LHCN-M2 (cell line): ENCODE results near the gene NAV1. TPM values are rescaled to one million over a fixed set of nuclear protein-coding genes. Genes with fewer than 3 reads are reported as not detected.

ENCODE experiments used
- DNase-seq: peaks from one replicate; pipeline ENCODE4 v3.0.0-alpha.2; 2012; ENCODE audit warnings: low read depth
- total RNA-seq: library from RNA; depleted of rRNA; stranded (reverse); fragments of >200 nt; gene quantifications from 2 replicates; pipeline ENCODE4 v1.2.3, GENCODE V29; 2014

Gene NAV1
- total RNA-seq, 1 experiment from 2014 or later: 34.7 TPM

DNA sequence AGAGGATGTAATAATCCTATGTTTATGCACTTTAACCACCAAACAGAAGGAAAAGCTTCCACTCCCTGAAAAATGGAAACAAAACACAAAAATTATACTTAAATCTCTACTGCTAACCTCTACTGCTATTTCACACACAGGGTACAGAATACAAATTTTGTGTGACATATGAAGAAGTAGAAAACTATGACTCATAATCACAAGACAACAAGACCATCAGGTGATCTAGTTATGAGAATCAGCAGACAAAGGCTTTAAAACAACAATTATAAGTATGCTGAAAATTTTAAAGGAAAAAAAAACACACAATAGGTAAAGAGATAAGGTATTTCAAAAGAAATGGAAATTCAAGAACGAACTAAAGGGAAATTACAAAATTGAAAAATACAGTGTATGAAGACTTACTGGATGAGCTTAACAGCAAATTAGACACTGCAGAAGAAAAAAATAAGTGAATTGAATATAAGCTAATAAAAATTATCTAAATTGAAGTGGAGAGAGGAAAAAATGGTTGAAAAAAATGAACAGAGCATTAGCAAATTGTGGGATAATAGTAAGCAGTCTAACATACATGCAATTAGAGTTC lies 13.6 kb upstream of the NAV1 start:
- DNase-seq: no peak

DNA sequence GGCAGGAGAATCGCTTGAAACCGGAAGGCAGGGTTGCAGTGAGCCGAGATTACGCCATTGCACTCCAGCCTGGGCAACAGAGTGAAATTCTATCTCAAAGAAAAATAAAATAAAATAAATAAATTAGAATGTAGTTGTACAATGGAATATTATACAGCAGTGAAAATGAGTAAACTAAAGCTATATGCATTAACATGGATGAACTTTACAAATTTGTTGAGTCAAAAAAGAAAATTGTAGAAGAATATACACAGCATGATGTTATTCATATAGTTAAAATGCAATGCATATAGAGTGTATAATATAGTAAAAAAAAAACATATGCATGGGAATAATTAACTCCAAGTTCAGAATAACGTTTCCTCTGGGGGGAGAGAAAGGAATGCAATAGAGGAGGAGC lies 11.0 kb upstream of the NAV1 start:
- DNase-seq: no peak

DNA sequence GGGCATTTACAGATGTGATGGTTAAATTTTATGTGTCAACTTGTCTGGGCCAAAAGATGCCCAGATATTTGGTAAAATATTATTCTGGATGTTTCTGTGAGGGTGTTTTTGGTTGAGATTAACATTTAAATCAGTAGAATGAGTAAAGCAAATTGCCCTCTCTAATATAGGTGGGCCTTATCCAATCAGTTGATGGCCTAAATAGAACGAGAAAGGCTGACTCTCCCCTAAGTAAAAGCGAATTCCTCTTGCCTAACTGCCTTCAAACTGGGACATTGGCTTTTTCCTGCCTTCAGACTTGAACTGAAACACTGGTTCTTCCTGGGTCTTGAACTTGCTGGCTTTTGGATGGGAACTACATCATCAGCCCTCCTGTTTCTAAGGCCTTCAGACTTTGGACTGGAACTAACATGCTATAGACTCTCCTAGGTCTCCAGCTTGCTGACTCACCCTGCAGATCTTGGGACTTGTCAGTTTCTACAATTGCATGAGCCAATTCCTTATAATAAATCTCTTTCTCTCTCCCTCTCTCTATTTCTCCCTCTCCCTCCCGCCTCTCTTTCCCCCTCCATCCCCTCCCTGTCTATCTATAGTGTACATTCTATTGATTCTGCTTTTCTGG lies 10.2 kb upstream of the NAV1 start:
- no peak for DNase-seq

DNA sequence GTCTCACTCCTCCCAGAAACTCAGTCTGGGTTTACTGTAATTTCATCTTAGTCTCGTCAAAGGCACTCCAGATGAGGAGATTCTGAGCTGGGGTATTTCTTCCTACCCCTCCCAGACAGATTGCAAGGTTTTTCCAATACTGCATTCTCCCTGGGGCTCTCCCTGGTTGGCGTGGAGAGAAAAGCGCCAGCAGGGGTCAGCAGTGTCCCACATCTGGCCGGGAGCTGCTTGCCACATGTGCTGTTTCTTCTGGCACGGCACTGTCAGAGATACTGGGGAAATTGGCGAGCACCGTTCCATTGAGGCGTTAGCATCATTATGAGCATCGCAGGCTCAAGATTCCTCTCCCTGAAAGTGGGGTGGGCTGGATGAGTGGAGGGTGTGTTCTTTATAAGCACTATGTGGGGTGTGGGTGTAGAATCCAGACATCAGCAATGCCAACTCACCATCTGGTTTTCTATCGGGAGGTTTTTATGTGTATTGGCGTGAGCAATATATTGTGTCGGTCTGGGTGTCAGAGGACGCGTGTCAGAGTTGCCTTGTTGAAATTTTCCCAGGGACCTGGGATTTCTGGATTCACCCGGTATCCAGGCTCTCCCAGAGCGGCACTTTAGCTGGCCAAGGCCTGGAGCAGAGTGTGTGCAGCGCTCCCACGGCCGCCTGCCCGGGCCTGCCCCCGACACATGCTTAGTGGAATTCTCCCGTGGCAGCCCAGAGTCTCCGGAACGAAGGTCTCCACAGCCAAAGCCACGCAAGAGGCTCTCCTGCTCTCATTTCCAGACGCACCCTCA lies 8.0 kb upstream of the NAV1 start:
- peak; percentile 83 for DNase-seq

DNA sequence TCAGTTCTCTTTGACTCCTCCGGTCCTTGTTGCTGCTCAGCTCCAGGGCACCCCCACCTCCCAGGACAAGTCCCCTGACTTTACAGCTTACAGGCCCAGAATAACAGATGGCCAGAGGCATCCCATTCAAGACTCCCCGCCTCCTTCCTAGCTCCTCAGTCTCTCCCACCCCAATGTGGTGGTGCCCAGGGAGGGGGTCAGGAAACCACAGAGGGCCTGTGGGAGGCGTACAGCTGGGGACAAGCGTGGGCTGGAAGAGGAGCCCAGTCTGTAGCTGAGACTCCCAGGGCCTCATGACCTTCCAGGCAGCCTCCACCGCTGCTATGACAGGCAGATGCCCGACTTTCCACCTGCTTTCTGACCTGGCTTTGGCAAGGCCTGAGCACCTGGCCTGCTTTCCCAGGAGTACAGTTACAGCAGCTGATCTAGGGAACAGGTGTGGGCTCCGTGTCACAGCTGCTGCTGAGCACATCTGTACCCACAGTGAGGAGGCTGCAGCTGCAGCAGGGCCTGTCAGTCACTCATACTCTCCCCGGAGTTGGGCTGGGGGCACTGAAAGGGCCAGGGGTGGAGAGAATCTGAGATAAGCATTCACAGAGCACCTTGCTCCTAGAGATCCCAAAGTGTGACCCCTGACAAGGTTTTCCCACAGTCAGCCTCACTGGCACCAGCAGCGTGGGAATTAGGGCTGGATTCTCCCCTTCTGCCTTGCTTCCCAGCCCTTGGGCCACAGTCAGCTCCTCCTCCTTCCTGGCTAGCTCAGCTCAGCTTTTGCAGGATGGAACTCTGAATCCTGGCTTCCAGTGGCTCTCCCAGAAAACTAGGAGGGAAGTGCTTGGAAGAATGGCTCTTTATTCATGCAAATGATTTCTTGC lies 7.1 kb upstream of the NAV1 start:
- DNase-seq: peak; percentile 97

DNA sequence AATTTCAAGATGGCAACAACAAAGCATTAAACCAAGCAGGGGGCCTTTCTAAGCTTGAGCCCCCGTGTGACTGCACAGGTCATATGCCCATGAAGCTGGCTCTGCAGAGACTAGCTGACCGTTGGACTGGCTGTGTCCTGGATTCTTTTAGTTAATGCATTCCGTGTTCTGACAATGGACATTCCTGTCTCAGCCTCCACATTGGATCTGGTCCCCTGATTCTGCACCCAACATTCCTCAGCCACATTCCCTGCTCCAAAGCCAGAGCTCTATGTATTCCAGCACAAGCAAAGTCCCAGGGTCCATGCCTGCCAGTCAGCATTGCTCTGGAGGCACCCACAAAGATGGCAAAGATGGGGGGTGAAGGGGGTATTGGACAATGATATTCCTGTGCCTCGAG lies 5.1 kb upstream of the NAV1 start:
- no peak for DNase-seq

DNA sequence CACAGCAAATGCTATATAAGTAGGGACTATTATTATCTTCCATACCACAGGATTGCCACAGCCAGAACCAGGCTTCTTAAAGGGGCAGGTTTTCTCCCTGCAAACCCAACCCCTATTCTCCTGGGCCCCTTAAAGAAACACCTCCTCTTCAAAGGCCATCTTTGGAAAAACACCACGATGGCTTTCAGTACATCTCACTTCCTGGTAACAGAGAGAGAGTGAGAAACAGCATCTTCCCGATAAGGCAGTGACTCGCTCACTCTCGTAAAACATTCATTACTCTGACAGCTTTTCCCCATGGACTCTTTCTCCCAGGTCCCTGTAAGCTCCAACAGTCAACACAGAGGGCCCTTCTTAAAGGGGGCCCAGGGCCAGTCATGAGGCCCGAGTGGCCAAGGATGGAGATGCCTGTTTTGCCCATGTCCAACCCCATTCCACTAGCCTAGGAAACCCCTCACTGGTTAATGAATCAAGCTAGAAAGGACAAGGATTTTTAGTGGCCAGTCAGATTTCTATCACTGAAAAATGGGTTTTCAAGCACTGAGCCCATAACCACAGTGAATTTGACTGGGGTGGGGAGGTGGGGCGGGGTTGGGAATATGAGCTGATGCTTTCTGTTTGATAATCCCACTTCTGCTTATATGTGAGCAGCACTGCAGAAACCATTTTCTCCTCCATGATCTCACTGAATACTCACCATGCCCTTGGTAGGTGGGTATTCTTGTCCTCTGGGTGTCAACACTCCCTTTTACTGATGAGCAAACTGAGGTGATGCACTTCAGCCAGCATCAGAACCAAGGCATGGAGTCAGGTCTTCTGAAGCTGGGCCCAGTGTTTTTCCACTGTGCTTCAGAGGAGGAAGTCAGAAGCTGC lies 3.6 kb upstream of the NAV1 start:
- DNase-seq: peak; percentile 68

DNA sequence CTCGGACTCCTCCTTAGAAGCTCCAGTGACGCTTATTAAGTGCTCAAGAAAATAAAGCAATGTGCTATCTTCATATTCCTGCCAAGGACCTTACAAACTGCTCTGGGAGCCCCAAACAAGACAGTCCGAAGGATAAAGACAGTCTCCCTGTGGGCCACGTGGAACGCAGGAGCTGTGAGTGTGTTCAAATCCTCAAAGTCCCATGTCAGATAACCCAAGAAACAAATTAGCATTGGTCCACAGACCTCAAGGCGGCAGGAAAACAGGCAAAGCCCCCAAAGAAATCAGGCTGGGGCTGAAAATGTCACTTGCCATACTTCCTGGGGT lies 3.0 kb upstream of the NAV1 start:
- DNase-seq: no peak

DNA sequence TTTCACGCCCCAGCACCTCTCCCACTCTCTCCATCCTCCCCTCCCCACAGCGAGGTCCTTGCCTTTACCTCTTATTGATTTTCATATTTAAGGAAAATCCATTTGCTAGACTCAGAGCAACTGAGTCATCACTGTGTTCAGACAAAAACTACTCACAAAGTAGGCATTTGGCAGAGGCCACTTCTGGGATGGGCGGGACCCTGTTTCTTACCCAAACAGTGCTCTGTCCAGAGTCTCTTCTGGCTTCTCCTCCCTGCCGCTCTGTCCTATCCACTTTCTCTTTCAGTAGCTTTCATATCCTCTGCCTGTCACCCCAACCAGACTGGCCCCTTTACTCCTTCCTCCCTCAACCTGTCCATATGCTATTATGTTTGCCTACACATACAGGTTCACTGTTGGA lies 2.4 kb upstream of the NAV1 start:
- DNase-seq: peak; percentile 82

DNA sequence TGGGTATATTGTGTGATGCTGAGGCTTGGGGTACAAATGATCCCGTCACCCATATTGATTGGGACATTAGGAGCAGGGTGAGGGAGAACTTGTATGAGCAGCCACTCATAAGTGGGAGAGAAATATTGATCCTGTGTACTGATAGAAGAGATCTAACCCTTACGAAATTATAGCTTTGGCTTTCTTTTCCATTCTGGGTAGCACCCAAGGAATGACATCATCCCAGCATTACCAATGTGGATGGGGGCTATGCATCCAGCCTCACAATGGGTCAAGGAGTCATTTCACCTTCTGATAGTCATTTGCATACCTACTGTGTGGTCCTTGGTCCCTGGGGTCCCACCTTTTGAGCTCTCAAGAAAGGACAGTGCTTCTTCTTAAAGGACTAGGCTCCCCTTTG lies 1.9 kb upstream of the NAV1 start:
- DNase-seq: no peak

DNA sequence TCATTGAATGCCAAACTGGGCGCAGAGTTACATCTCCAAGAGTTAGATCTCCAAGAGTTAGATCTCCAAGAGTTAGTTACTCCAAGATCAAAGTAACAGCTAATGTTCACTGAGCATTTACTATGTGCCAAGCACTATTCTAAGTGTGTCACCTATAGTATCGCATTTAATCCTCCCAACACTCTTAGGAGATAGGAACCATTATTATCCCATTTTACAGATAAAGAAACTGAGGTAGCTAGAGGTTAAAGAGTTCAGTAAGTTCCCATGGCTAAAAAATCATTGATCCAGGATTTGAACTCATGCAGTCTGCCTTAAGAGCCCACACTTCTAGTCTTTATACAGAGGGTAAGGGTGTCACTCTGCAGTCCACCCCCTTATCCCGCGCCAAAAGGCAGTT lies 1.5 kb upstream of the NAV1 start:
- no peak for DNase-seq

DNA sequence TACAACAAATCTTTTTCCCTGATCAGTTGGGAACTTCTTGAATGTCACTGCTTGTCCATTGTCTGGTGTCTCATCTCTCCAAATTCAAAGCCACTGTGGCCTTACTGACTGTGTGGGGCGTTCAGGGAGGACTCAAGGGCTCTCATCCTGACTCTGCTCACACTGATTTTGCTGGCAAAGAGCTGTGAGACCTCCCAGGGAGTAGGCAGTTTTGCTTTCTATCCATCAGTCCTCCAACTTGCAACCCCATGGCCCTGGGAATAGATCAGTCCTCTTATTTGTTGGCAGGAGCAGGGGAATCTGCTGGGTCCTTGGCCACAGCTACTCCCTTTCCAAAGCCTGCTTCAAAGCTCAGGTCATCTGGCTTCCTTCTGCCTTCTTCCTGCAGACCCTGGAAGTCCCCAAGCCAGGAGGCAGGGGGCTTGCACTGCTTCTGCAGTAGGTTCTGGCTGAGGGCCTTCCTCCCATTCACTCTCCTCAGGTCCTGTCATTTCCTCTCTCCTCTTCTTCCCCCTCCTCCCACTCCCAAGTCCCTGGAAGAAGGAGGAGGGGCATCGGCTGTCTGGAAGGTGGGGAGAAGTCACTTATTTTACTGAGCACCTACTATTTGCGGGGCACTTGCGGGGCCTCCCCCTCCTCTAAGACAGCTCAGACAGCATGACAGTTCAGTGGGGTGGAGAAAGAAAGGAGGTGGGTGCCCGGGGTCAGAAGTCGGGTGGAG lies 876 bp upstream of the NAV1 start:
- no peak for DNase-seq

DNA sequence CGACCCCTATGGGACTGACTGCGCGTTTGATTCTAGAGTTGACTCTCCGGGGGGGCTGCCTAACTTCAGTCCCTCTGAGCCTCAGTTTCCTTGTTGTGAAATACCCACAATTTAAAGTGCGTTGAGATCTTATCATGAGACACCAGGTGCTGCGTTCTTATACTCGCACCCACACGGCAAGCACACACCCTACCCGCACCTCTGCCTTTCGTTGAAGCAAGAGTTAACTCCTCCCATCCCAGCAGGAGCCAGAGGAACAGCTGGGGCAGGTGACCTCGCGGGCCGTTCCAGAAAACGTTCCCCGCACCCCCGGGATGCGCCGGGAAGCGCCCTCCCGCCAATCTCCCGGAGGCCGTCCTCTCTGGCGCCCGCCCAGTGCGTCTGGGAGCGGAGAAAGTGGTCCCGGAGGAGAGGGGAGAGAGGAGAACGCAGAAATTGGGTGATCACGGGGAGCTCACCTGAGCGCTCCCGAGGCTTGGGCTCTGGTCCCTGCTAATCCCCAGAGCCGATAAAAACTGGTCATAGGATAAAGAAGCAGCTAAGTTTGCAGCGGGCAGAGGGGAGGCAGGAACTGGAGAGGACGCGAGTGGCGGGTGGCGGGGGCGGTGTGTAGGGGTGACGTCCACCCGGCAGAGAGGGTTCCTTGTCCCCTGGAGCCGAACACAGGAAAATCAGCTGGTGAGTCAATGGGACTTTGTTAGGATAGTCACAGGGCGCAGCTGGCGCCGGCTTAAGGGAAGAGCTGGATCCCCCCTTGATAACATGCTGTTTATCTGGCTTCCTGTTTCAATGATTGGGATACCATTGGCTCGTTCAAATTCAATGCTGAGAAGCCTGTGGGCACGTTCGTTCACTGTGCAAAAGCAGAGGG lies 869 bp downstream of the NAV1 start:
- peak; percentile 93 for DNase-seq

DNA sequence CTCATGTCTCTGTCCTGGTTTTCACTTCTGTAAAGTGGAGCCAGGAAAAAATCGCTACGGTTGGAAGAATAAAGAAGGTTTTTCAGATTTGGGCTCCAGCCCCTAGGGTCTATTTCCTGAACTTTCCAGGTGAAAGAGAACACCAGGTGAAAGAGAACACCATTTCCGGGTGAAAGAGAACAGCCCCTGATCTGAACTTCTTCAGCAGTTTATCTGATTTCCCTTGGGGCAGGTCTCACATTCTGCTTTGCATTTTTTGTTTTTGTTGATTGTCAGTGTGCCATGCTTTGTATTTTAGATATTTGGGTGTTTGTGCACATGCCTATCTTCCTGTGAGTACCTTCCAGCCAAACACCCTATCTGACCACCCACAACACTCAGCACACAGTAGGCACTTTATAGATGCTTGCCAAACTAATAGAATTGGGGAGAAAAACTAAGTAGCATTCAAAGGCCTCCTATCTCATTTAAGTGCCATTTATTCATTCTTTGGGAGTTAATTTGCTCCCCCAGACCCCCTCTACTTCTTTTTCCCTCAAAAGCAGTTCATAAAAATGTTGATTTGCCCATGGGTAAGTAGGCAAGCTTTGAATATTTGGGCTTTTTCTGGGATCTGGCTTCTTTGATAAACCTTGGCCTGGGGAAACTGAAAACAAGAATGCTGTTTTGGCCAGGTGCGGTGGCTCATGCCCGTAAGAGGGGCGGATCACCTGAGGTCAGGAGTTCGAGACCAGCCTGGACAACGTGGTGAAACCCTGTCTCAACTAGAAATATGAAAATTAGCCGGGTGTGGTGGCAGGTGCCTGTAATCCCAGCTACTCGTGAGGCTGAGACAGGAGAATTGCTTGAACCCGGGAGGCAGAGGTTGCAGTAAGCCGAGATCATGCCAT lies 2.2 kb downstream of the NAV1 start:
- DNase-seq: no peak

DNA sequence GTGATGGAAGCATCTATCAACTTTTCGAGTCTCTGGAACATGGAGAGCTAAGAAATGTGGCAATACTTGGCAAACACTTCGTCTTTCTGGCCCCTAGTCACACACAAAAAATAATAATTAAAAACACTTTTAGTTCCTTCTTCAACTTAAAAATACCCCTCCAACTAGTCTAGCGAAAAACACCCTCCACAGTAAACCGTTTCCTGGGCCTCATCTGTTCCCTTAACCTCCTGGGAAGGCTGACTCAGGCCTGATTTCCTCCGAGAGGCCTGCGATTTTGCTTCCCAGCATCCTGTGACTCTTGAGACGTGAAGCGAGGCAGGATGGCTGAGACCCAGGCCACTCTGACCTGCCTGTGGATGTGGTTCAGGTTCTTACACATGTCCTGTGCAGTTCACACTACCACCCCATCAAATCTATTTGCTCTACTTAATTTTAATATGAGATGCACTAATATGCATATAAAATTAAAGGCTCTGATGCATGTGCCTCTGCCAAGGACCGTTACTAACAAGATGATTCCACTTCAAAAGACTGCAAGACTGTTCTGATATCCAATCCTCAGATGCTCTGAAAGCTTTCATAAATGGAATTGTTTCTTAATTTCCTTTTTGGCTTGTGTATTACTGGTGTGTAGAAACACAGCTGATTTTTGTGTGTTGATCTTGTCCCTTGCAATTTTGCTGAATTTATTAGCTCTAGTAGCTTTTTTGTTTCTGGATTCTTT lies 3.5 kb downstream of the NAV1 start:
- peak; percentile 91 for DNase-seq

DNA sequence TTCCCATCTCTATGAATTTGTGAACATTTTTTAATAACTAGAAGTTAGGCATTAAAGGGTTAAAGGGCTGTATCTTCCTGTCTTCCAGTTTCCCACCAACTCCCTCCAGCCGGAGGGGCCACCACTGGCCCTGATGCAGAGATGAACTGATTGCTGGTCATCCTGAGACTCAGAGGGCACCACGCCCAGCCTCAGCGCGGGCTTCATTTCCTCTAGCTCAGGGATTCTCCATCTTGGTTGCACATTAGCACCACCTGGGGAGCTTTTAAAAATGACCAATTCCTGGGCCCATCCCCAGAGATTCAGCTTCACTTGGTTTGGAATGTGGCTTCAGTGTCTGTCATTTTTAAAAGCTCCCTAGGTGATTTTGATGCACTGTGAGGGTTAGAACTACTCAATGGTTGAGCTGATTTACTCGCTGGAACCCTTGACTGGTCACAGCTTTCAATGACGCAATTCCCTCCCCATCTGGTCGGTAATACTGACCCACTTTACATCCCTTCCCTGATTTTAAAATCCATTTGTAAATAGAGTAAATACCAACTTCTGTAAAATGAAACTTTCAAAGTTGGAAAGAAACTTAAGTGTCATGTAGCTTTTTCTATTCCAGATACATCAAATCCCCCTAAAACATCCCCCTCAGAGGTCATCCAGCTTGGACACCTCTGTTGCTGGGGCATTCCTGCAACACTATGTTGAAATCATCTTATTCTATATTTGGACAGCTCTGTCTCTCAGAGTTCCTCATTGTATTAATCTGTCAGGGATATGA lies 5.1 kb downstream of the NAV1 start:
- no peak for DNase-seq

DNA sequence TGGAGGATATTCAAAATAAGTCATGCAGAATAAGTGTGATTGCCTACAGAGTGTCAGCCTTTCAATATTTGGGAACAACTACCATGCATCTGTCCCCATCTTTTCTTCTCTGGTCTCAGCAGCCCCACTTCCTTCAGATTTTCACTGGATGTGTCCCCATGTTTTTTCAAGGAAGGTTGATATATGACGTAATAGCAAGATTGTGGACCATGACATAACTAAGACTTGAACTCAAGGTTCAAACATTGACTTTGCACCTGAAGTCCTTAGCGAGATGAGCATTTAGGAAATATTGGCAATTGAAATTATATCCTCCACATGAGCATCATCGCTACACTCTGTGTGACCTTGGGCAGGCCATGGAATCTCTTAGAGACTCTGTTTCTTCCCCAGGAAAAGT lies 5.8 kb downstream of the NAV1 start:
- DNase-seq: no peak
